GM19035 (cell line): Measurements from ENCODE around the gene ZCCHC17.

ENCODE experiments used
- ATAC-seq: cut with Tn5 transposase; IDR thresholded peaks from one replicate; pipeline ENCODE4 v1.9.1; 2021; ENCODE audit not compliant: unreplicated experiment

The ZCCHC17 gene

DNA sequence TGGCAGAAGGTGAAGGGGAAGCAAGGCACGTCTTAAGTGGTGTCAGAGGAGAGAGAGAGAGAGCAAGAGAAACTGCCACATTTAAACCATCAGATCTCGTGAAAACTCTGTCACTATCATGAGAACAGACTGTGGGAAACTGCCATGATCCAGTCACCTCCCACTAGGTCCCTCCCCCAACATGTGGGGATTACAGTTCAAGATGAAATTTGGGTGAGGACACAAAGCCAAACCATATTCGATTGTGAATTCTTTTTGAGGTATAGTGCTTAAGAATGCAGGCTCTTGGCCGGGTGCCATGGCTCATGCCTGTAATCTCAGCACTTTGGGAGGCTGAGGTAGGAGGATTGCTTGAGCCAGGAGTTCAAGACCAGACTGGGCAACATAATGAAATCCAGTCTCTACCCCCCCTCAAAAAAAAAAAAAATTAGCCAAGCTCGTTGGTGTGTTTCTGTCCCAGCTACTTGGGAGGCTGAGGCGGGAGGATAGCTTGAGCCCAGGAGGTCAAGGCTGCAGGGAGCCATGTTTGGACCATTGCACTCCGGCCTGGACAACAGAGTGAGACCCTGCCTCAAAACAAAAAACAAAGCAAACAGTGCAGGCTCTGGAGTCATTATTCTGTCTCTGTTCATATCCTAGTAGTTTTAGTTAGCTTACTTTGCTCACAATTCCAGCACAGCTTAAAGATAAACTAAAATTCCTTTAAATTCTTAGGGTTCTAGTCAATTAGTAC, 6.0 kb downstream of the ZCCHC17 start:
- ATAC-seq = no peak

DNA sequence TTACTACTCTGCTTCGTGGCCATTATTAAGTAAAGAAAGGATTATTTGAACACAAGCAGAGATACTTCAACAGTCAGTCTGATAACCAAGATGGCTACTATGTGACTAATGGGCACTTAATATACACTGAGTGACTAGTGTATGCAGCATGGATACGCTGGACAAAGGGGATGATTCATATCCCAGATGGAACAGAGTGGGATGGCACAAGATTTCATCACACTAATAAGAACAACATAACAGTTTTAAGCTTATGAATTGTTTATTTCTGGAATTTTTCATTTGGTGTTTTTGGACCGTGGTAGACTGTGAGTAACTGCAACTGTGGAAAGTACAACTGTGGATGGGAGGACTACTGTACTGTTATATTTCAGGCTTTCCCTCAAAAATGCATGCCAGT, 9.4 kb downstream of the ZCCHC17 start:
- ATAC-seq = no peak

DNA sequence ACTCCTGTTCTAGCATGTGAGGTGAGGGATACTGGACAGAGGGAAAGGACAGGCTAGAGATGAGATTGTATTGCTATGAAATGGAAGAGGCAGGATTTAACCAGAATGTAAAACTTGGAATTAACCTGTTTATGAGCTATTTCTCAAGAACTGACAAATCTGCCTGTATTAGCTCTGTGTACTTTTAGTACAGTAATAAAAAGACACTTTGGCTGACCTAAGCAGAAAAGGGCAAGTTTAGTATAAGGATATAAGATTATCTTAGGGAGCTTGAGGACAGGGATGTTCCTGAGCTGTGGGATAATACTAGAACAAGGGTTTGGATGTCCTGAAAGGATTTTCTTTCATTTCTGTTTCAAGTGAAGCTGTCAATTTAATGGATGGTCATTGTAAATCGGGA, 11.2 kb downstream of the ZCCHC17 start:
- ATAC-seq = no peak

DNA sequence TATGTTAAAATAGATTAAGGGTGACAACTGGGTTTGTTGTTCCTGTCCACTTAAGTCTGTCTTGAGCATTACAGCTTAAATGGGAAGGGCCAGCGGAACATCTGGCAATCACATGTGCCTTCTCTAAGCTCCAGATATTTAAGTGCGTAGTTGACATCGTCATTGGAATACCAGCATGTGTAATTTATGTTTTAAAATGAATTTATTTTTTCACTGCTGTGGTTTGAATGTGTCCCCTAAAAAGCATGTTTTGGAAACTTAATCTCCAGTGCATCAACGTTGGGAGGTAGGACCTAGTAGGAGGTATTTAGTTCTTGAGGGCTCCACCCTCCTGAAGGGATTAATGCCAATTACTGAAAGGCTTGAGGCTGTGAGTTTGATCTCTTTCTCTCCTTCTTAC, 13.4 kb downstream of the ZCCHC17 start:
- ATAC-seq = no peak

DNA sequence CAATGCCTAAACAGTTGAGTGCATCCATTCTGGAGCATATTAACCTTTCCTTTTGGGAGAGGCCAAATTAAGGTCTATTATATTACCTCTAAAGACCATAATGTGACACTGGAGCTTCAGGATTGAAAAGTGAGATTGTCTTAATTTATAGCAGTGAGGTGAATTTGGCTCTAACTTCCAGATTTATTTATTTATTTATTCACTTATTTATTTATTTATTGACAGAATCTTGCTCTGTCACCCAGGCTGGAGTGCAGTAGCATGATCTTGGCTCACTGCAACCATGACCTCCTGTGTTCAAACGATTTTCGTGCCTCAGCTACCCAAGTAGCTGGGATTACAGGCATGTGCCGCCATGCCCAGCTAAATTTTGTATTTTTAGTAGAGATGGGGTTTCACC, 19.1 kb downstream of the ZCCHC17 start:
- no peak for ATAC-seq

DNA sequence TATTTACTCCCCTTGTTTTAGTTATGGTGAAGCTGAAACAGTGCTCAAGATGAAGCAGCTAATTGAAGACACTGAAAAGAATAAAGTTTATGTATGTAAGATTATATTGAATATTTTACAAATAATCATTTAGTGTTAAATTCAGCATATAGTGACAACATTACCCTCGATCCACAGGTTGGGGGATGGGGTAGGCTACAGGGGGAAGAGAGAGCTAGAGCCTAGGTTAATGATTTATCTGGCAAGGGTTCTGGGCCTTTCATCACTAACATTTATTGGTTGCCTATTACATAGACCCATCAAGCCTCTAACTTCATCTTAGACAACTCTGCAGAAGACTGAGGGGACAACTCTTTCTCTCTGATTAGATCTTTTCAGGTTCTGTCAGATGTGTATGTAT, 21.3 kb downstream of the ZCCHC17 start:
- ATAC-seq = no peak

DNA sequence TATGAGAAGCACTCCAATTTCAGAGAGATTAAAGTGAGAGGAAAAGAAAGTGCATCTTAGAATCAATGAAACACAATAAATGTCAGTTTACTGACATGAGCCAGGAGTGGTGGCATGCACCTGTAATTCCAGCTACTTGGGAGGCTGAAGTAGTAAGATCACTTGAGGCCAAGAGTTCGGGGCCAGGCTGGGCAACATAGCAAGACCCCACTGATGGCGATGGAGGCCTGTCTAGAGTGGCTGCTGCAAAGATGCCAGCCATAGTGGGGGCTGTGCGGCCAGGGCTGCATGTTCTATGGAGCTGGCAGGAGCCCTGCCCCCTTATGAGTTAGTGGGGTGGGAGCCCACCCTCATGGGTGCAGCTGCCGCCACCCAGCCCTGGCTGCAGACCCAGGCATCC, 27.3 kb downstream of the ZCCHC17 start:
- ATAC-seq = no peak

DNA sequence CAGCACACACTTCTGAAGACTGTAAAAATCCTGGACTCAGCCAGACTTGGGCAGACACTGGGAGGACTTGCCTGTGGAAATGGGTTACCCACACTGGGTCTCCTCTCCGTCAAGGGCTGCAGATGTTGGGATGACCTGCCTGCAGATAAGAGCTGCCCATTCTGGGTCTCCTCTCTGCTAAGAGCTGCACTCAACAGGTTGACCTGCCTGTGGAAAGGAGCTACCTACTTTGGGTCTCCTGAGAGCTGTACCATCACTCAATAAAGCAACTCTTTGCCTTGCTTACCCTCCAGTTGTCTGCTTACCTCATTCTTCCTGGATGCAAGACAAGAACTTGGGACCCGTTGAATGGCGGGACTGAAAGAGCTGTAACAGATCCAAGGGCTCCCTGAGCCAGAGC, 28.2 kb downstream of the ZCCHC17 start:
- ATAC-seq = no peak

DNA sequence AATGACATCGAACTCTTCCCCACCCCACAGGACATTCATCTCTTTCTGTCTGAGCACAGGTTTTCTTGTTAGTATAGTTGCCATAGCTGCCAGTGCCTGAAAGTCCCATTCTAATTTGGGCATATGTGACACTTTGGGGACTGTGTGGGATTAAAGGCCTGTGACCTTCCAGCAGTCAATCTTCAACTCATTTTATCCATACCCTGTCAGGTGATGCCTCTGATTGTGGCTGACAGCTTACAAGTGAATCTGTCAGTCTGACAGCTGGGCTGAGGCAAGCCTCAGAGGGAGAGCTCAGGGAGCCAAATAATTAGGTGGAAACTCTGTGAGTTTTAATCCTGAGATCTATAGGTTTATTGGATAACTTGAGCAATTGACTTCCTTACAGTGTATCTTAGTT, 29.6 kb downstream of the ZCCHC17 start:
- ATAC-seq = no peak

DNA sequence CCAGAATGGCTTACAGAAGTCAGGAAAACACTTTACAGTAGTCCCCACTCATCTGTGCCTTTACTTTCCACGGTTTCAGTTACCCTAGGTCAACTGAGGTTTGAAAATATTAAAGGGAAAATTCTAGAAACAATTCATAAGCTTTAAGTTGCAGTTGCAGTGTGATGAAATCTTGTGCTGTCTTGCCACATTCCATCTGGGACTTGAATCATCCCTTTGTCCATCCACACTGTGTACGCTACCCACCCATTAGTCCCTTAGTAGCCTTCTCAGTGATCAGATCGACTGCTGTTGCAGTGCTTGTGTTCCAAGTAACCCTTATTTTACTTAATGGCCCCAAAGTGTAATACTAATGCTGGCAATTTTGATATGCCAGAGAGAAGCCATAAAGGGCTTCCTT, 30.5 kb downstream of the ZCCHC17 start:
- no peak for ATAC-seq

DNA sequence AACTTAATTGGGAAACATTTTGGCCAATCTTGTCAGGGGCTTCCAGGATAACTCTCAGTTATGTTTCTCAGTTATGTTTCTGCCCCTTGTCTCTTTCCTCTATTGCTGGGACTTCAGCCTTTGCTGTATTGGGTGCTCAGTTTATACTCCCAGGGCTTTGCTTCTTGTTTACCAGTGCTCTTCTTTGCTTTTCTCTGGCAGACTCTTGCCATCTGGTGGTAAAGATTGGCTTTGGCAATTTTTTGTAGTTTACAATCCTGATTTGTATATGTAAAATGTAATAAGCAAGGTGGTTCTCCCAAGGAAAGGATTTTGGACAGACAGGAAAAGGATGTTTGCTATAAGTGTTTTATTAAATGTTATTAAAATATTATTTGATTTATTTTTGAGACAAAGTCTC, 38.2 kb downstream of the ZCCHC17 start:
- ATAC-seq = no peak

DNA sequence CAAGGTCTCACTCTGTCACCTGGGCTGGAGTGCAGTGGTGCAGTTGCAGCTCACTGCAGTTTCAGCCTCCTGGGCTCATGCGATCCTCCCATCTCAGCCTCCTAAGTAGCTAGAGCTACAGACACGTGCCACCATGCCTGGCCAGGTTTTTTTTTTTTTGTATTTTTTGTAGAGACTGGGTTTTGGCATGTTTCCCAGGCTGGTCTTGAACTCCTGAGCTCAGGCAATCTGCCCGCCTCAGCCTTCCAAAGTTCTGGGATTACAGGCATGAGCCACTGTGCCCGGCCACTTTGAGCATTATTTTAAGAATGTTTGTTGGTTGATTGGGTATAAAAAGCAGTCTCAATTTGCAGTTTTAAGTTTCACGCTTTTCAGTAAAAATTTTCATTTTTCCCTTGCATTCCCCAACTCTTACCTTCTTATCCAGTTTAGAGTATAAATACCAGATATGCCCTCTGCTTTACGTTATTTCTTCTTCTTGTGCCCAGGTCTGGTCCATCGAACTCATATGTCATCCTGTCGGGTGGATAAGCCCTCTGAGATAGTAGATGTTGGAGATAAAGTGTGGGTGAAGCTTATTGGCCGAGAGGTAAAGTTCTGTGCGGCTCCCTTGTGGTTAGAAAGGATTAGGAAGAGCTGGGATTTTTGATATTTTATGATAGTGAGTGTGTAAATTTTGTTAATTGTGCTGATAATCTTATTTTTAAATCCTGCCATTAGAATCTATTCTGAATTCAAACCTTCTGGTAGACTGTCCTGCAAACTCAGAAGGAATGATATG, 40.0 kb downstream of the ZCCHC17 start:
- no peak for ATAC-seq

DNA sequence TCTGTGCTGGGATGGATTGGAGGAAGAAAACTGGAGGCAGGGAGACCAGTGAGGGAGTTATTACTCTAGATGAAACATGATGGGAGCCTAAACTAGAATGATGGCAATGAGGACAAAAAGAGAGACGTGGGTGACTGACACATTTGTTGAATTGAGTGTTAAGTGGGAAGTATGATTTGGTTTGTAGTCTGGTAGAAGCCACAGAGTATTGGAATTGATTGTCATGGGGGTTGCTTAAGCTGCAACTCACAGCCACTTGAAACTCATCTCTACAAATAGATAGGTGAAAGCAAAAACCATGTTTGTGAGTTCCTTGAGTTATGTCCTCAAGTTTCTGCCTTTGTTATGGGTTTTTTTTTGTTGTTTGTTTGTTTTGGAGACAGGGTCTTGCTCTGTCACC, 47.7 kb downstream of the ZCCHC17 start:
- ATAC-seq = no peak

DNA sequence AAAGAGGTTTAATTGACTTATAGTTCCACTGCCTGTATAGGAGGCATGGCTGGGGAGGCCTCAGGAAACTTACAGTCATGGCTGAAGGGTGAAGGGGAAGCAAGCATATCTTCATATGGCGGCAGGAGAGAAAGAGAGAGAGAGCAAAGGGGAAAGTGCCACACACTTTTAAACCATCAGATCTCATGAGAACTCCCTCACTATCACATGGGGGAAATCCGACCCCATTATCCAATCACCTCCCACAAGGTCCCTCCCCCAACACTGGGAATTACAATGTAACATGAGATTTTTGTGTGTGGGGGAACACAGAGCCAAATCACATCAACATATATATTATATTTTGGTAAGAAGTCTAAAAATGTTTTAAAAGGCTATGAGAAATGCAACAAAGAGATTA, 48.8 kb downstream of the ZCCHC17 start:
- no peak for ATAC-seq

DNA sequence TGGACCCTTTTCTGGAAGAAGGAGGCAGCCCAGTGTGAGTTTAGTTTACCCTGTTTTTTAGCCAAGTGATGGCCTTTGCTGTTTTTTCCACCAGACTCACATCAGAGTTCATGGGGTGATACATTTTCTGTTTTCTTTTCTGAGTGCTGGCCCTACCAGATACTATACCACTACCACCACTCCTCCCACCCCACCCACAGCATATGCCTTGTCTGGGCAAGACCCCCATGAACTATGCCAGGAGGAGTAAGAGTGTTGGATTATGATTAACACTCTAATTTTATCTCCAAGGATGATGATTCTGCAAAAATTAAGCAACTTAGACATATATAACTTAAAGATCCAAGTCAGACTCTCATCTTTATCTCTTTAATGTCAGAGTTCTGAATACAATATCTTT, 50.0 kb downstream of the ZCCHC17 start:
- no peak for ATAC-seq

DNA sequence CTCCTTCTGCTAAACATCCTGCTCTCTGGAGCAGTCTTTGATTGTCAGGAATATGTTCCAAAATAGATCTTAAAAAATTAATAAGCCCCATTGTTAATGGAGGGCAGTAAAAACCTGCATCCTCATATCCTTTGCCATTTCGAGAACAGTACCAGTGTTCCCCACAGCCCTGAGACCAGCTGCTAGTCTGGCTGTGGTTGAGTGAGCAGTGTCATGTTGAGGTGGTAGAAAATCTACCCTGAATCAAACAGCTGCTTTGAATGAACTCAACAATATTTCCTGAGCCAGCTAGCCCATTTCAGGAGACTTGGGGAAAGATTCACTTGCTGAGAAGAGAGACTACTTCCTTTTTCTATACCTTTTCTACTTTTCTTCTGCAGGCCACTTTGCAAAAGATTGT, 51.6 kb downstream of the ZCCHC17 start:
- ATAC-seq = no peak

DNA sequence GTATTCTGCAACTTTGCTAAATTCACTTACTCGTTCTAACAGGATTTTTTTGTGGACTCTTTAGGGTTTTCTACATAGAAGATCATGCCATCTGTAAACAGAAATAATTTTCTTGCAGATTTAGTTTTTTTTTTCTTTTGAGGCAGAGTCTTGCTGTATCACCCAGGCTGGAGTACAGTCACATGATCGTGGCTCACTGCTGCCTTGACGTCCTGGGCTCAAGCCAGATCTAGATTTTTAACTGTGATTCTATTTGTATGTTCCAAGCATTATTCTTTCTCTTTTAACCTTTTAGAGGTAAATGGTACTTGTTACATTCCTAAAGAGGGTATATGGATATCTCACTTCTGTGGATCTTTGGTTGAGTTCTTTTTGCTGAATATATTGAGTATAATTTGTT, 57.5 kb downstream of the ZCCHC17 start:
- ATAC-seq = no peak

DNA sequence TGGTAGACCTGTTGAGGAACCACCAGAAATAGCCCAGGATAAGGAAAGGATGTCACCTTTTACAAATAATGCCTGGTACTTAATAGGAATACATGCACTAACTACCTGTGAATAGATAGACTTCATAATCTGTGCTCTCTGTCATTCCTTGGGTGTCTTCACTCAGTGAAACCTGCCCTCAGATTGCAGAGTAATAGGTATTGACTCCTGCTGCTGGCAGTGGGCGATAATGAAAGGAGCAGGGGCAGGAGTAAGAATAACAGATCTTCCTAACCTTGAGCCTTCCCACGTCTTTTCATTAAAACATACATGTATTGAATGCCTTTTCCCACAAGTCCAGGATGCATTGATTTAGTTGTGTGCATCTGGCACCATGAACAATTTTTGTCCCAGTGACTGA, 59.6 kb downstream of the ZCCHC17 start:
- ATAC-seq = no peak

DNA sequence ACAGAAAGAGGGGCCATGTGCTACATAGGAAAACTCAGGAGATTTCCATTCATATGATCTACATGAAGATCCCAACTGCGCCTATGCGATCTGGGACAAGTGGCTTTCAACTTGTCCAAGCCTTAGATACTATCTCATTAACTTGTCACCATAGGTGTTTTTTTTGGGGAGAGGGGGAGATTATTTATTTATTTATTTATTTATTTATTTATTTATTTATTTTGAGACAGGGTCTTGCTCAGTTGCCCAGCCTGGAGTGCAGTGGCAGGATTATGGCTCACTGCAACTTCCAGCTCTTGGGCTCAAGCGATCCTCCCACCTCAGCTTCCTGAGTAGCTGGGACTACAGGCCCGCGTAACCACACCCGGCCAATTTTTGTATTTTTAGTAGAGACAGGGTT, 64.8 kb downstream of the ZCCHC17 start:
- no peak for ATAC-seq

DNA sequence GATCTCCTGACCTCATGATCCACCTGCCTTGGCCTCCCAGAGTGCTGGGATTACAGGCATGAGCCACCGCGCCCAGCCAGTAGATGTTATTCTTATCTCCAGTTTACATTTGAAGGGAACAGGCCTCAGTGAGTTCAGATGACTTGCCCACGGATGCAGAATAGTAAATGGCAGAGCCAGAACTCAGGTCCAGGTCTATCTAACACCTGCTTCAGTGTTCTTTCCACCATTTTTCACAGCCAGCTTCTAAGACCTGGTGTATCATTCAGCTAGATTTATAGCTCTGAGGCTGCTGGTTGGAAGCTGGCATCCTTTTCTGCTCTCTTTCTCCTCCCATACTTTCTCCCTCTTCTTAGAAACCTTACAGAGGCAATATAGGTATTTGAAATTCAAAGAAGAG, 65.2 kb downstream of the ZCCHC17 start:
- ATAC-seq = no peak

DNA sequence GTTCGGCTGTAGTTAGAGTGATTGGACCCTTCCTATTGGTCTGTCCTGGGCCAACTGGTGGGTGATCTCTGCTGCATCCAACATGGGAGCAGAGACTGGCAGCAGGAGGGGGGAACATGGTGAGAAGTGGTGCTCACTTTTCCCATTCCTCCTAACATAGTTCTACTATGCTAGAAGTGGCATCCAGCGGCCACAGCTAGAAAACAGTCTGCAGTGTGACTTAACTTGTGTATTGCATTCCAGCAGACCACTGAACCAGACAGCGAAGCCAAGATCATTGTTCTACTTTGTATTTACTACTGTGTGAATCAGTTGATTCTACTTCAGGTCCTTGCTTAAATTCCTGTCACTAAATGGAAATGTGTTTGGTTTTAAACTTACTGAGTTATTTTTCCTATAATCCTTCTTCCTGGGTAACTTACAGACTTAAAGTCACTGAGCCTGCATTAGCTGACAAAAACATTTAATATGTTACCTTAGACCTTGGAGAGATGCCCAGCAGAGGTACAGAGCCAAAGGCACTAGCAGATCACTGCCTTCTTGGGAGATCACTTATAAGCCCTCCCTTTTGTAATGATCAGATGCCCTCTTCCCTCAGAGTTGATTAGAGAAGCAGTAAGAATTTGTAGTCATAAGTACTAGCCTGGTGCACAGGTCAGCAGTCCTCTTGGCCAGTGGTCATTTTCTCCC, 67.9 kb downstream of the ZCCHC17 start:
- ATAC-seq = no peak

DNA sequence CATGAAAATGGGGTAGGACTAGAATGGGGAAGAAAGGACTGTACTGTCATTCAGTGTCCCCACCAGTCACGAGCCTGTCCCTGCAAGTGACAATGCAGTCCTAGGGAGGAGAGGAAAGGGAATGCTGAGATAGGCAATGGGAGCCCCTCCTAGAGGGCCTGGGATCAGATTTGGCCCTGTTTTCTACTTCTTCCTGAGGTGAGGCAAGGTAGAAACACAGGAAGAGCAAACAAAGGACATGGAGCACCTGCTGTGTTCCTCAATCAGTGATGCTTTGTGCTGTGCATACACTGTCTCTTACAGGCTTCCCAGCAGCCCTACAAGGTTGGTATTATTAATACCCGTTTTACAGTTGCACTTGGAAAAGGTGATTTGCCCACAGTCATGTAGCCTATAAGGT, 70.0 kb downstream of the ZCCHC17 start:
- no peak for ATAC-seq
